SK-N-SH (cell line): Measurements from ENCODE around the gene MRPS2.

ENCODE experiments used
- CTCF ChIP-seq: fragments of 200-600 bp; sonication (generic); IDR thresholded peaks from 2 replicates; pipeline ENCODE4 v1.6.1; 2017; ENCODE audit warnings: antibody characterized with exemption, mild to moderate bottlenecking, moderate library complexity
- REST ChIP-seq: IDR thresholded peaks from 2 replicates; pipeline ENCODE4 v1.6.1; 2012; ENCODE audit warnings: mild to moderate bottlenecking, low read depth, low read length, moderate library complexity
- TAF1 ChIP-seq: IDR thresholded peaks from 2 replicates; pipeline ENCODE4 v1.6.1; 2012; ENCODE audit warnings: low read depth, mild to moderate bottlenecking, low read length, moderate library complexity, borderline replicate concordance
- TCF12 ChIP-seq: IDR thresholded peaks from 2 replicates; pipeline ENCODE4 v1.4.0; 2012

GRCh38 chr9:135505406-135506187 lies 5.1 kb downstream of the MRPS2 start:
- TF ChIP-seq CTCF (no peak), TAF1 (no peak), REST (no peak), TCF12 (no peak)
